HL-60 (cell line): ENCODE measurements around the gene MORN5.

Experiments used
- DNase-seq, 2 experiments: peaks; one replicate each; pipeline ENCODE4 v3.0.0-alpha.2; 2010 to 2020; ENCODE audit warnings: low read depth in 1 of 2, low spot score in 1 of 2
- H3K27ac ChIP-seq: fragments of 250-450 bp; sonication (Bioruptor Pico); replicated peaks from 2 replicates; pipeline ENCODE4 v1.5.1; 2020; ENCODE audit warnings: mild to moderate bottlenecking, moderate library complexity
- H3K27me3 ChIP-seq: fragments of 250-450 bp; sonication (Bioruptor Pico); 2 replicates; pipeline ENCODE4 v1.5.1; 2021; ENCODE audit warnings: mild to moderate bottlenecking, moderate library complexity; ENCODE audit not compliant: insufficient read depth, poor library complexity, severe bottlenecking
- H3K4me3 ChIP-seq: replicated peaks from 2 replicates; pipeline ENCODE4 v1.5.1; 2011; ENCODE audit warnings: mild to moderate bottlenecking, control low read depth, low read length; ENCODE audit not compliant: insufficient read depth
- CTCF ChIP-seq: IDR thresholded peaks from one replicate; pipeline ENCODE4 v1.5.1; 2011; ENCODE audit warnings: low read length, control low read depth, inconsistent platforms; ENCODE audit not compliant: insufficient read depth
- GABPA ChIP-seq: IDR thresholded peaks from 2 replicates; pipeline ENCODE4 v1.6.1; 2012; ENCODE audit warnings: low read depth
- POLR2AphosphoS5 ChIP-seq: IDR thresholded peaks from 2 replicates; pipeline ENCODE4 v1.6.1; 2012; ENCODE audit warnings: low read depth
- REST ChIP-seq: IDR thresholded peaks from 2 replicates; pipeline ENCODE4 v1.6.1; 2012; ENCODE audit warnings: low read depth; ENCODE audit not compliant: insufficient replicate concordance
- SPI1 ChIP-seq: IDR thresholded peaks from 2 replicates; pipeline ENCODE4 v1.6.1; 2012; ENCODE audit warnings: low read depth, mild to moderate bottlenecking, borderline replicate concordance

The MORN5 gene

GRCh38 chr9:122131401-122132001, 28.2 kb upstream of the MORN5 start:
- DNase-seq: no peak
- Histone ChIP-seq H3K27me3 (peaks cover 14% of the 10 kb centered on the region), H3K4me3 (no peak overlapping the region), H3K27ac (no peak overlapping the region)
- TF ChIP-seq REST: no peak
- TF ChIP-seq POLR2AphosphoS5: no peak
- TF ChIP-seq CTCF: no peak
- no peak for TF ChIP-seq GABPA
- TF ChIP-seq SPI1: no peak

GRCh38 chr9:122132539-122132938, 27.2 kb upstream of the MORN5 start:
- TF ChIP-seq SPI1: no peak
- TF ChIP-seq REST: no peak
- no peak for TF ChIP-seq POLR2AphosphoS5
- TF ChIP-seq CTCF: no peak
- TF ChIP-seq GABPA: no peak
- DNase-seq: no peak
- no peak overlapping the region for H3K27ac ChIP-seq
- H3K4me3 ChIP-seq: no peak overlapping the region
- peaks cover 6% of the 10 kb centered on the region for H3K27me3 ChIP-seq

GRCh38 chr9:122133263-122133983, 26.3 kb upstream of the MORN5 start:
- Histone ChIP-seq H3K27ac (no peak overlapping the region), H3K27me3 (peaks cover 5% of the 10 kb centered on the region), H3K4me3 (no peak overlapping the region)
- no peak for TF ChIP-seq POLR2AphosphoS5
- no peak for TF ChIP-seq REST
- DNase-seq: no peak
